ENCODE measurements around the gene CCDC83.

CCDC83 gene

GRCh38 chr11:85810871-85811611 is 44.1 kb upstream of the CCDC83 start, which contains the start of gene SYTL2:
Gene SYTL2, minus strand, starts transcription at chr11:85811141. Its CDS starts 53,416 bp downstream, at chr11:85757725.
- TF ChIP-seq, protein P1, sequence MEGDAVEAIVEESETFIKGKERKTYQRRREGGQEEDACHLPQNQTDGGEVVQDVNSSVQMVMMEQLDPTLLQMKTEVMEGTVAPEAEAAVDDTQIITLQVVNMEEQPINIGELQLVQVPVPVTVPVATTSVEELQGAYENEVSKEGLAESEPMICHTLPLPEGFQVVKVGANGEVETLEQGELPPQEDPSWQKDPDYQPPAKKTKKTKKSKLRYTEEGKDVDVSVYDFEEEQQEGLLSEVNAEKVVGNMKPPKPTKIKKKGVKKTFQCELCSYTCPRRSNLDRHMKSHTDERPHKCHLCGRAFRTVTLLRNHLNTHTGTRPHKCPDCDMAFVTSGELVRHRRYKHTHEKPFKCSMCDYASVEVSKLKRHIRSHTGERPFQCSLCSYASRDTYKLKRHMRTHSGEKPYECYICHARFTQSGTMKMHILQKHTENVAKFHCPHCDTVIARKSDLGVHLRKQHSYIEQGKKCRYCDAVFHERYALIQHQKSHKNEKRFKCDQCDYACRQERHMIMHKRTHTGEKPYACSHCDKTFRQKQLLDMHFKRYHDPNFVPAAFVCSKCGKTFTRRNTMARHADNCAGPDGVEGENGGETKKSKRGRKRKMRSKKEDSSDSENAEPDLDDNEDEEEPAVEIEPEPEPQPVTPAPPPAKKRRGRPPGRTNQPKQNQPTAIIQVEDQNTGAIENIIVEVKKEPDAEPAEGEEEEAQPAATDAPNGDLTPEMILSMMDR (IDR thresholded peaks at IDR 0.05; ENCODE audit: low read depth, low read length): no peak
- H3K4me3 ChIP-seq (ENCODE audit: low read depth, low read length): peak within 1 kb of the TSS; percentile 69

GRCh38 chr11:85811624-85812023 is 43.6 kb upstream of the CCDC83 start:
- TF ChIP-seq, protein P1 (IDR thresholded peaks at IDR 0.05; ENCODE audit: low read depth, low read length): no peak
- peak overlapping the region; percentile 69 for H3K4me3 ChIP-seq (ENCODE audit: low read depth, low read length)

DNA sequence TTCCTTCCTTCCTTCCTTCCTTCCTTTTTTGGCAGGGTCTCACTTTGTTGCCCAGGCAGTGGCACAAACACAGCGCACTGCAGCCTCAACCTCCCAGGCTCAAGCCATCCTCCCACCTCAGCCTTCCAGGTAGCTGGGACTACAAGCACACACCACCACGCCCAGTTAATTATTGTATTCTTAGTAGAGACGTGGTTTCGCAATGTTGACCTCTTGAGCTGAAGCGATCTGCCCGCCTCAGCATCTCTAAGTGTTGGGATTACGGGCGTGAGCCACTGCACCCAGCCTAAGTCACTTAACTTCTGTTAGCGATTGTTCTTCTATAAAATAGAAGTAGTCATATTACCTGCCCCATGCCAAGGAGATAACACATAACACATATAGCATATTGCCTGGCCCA is 41.5 kb upstream of the CCDC83 start:
- H3K4me3 ChIP-seq (ENCODE audit: low read depth, low read length): no peak overlapping the region
- TF ChIP-seq, protein P1 (IDR thresholded peaks at IDR 0.05; ENCODE audit: low read depth, low read length): no peak

DNA sequence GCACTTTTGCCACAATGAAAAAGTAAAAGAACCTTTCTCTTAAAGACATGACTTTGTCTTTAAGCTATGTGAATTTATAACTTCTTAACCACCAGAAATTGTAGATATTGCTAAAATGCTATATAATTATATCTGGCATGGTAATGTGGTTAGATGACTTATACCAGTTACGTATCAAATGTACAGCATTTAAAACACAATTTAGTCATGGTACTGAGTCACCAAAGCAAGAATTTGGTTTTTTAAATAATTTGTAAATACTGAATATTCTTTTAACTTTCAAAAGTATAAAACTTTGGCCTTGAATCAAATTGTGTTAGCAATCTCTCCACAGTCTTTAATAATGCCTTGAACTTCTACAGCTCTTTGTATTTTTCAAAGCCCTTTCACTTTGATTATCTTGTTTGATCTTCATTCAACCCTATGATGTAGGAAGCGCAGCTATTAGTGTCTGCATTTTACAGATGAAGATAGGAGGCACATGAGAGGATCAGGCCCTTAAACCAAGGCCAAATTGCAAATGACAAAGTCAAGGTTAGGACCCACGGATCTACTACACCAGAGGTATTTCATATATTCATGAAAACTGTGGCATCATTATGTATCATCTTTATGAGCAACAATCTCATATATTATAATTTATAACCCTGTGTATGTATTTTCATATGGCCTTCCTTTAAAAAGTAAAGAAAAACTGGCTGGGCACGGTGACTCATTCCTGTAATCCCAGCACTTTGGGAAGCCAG is 39.8 kb upstream of the CCDC83 start:
- H3K4me3 ChIP-seq (ENCODE audit: low read depth, low read length): no peak overlapping the region
- TF ChIP-seq, protein P1 (IDR thresholded peaks at IDR 0.05; ENCODE audit: low read depth, low read length): no peak

DNA sequence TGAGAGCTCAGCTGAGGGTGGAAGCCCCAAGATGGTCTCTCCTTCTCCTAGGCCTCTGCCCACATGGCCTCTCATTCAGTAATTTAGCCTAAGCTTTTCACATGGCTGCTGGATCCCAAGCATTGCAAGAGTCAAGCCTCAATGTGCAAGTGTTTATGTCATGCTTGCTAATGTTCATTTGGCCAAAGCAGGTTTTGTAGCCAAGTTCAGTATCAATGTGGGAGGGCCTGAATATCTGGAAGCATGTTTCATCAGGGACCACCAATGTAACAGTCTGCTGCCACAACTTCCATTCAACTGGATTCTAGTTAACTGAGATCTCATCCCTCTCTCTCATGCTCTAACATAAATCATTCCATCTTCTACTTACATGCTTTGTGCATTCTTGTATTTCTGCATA is 35.7 kb upstream of the CCDC83 start:
- TF ChIP-seq, protein P1 (IDR thresholded peaks at IDR 0.05; ENCODE audit: low read depth, low read length): no peak
- no peak overlapping the region for H3K4me3 ChIP-seq (ENCODE audit: low read depth, low read length)

DNA sequence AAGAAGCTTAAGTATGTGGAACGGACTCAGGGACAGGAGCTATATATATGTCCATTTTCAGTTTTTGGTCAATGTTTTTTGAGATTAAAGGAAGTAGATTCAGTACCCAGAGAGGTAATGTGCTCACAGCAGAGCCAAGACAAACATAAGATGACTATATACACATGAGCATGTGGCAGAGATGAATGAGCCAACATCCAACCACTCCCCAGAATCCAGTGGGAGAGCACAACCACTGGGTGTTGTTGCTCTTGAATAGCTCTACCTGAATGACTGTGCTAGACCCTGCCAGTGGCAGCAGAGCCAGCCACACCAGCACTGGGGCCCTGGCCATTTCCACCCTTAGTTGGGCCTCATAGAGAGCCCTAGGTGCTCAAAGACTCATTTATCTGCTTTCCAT is 33.5 kb upstream of the CCDC83 start:
- no peak overlapping the region for H3K4me3 ChIP-seq (ENCODE audit: low read depth, low read length)
- TF ChIP-seq, protein P1 (IDR thresholded peaks at IDR 0.05; ENCODE audit: low read depth, low read length): no peak

DNA sequence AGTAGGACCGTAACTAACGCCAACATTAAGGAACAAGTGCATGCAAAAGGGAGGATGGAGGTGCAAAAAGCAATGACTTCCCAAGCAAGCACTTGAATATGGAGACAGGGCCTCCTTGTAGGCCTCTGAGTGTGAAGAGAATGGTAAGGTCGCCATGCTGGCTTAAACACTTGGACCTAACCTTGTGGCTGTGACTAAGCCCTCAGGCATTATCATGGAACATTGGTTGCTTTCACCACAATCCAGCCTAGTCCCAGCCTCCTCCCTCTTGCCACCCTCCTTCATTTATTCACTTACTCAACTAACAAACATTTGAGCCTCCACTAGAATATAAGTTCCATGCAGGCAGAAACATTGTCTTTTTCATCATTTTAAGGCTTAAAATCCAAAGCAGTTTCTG is 32.4 kb upstream of the CCDC83 start:
- H3K4me3 ChIP-seq (ENCODE audit: low read depth, low read length): no peak overlapping the region
- TF ChIP-seq, protein P1 (IDR thresholded peaks at IDR 0.05; ENCODE audit: low read depth, low read length): no peak

All from WI38 (cell line).